Ramos (cell line): ENCODE measurements around the gene EVI5.
"Not testable (repeated sequence)": the region's sequence is repeated elsewhere in the genome, so short reads cannot be mapped to it uniquely, and the experiment has no call there.

Source experiments
- in situ Hi-C: fragments of 300-500 bp; cut with MboI; formaldehyde crosslinking; loops from one replicate; pipeline ENCODE4 v1.14.3; 2022; ENCODE audit warnings: low sequenced_read_pairs; ENCODE audit not compliant: unreplicated experiment

EVI5 gene

DNA sequence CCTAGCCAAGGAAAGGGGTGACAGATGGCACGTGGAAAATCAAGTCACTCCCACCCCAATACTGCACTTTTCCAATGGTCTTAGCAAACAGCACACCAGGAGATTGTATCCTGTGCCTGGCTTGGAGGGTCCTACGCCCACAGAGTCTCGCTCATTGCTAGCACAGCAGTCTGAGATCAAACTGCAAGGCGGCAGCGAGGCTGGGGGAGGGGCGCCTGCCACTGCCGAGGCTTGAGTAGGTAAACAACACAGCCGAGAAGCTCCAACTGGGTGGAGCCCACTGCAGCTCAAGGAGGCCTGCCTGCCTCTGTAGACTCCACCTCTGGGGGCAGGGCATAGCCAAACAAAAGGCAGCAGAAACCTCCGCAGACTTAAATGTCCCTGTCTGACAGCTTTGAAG, 195.5 kb downstream of the EVI5 start:
- in situ Hi-C loops = not testable (repeated sequence)

DNA sequence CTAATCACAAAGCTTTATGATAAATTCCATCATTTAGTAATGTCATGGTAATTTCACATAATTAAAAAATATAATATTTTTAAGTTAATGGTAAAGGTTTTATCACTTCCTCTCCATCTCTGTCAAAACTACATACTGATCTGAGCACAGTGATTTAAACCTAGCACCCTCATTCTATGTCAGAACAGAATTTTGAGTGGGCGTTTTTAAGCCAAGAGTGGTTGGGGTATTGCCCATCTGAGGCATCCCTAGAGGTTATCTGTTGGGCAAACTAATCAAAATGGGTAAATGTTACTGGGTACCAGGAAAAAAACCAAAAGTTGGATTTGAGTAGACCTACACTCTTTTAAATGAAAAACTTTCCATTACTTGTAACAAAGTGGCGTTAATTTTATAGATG, 197.5 kb downstream of the EVI5 start:
- in situ Hi-C loops = no loop called here

DNA sequence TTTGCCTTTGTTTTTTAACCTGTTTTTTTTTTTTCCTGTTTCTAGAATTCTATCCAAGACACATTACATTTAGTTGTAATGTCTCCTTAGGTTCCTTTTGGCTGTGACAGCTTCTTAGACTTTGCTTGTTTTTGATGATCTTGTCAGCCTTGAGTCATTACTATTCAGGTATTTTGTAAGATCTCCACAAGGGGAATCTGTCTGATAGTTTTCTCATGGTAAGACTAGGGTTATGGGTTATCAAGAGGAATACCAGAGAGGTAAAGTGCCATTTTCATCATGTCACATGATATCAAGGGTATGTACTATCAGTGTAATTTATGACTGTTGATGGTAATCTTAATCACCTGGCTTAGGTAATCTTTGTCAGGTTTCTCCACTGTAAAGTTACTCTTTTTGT, 199.1 kb downstream of the EVI5 start:
- in situ Hi-C loops = no loop called here

DNA sequence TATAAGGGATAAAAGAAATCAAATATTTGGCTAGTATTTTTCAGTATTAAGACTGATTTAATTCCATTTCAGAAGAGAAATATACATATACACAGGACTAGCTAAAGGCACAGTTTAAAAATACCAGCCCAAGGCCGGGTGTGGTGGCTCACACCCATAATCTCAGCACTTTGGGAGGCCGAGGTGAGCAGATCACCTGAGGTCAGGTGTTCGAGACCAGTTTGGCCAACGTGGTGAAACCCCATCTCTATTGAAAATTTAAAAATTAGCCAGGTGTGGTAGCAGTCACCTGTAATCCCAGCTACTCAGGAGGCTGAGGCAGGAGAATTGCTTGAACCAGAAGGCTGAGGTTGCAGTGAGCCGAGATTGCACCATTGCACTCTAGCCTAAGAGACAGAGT, 200.1 kb downstream of the EVI5 start:
- in situ Hi-C loops = not testable (repeated sequence)

DNA sequence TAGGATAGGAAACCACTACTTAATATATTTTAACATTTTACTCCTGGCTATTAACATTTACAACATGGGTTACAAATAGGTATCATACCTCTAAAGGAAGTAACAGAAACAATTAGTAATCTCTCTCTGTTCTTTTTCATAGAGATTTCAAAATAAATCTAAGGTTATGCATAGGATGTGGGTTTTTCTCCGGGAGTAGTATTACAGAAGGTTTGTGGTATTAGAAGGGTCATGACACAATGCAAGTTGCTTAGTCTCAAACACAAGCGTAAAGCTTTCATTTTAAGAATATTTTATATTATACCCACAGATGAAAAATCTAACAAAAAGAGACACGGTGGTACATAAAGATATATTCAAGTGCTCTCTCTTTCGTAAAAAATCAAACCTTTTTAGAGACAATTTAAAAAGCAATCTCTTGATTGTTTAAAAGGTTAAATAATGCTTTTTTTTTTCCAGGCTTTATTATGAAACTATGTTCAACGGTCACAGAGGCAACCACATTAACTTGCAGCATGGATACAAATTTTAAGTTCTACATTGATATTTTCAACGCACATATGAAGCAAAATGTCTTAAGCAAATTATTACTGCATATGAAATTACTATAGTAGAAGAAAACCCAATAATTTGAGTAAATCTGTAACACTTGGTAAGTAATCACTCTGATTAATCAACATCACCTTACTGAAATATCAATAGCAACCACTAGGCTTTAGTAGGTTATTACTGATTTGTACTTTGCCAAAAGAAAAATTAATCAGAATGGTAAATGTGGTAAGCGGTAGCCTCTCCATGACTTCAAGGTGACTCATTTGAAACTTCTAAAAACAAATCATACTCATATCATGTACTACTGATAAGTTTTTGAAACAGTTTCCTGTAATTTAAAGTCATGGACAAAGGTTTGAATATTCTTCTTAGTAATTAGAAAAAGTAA, 200.8 kb downstream of the EVI5 start:
- in situ Hi-C loops = no loop called here

DNA sequence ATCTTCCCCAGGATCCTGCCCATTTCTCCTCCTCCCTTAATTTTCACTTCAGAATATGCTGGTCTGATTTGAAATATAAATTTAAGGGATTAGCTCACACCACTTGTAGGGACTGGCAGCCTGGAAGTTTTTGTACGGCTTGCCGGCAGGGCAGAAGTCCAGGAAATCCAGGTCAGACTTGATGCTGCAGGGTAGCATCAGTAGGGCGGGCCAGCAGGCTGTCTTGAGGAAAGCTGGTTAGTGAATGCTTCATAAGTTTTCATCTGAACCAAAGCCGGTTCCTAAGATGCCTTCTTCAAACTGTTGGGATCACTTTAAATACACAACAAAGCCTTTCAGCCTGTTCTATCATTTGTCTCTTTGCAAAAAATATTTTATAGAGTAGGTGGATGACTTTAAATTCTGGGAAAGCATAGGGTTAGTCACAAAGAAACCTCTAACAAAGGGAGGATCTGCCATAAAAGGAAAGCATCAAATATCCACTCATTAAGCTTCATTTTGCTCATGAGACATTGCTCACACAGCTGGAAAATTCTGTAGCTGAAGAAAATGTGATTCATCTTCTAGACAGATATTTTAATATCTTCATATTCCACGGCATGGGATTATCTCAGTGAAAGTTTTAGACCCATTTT, 207.5 kb downstream of the EVI5 start:
- in situ Hi-C loops = no loop called here

DNA sequence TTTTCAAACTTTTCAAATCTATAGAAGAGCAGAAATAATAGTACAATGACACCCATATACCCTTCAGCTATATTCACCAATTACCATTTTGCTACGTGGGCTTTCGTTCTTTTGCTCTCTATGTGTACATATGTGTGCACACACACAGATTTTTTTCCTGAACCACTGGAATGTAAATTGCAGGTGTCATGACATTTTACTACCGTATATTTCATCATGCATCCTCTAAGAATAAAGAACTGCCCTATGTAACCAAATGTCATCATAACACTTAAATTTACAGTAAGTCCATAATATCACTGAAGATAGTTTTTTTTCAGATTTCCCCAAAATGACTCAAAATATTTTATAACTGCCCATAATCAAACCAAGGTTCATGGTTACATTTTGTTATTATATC, 209.8 kb downstream of the EVI5 start:
- in situ Hi-C loops = no loop called here

DNA sequence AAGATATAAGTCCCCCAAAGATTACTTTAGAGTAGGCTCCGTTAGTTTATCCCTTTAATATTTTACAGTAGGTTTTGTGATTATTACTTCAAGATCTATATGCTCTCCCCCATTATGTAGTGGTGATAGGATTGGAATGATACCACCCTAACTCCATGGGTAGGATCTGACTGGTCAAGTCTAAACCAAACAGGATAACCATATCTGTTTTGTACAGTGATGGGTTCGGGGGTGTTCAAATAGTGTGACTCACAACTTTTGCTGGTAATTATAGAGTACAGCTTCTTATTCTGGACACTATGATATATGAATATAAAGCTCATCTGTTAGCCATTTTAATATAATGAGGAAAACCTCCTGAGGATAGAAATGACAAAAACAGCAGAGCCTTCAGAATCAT, 212.4 kb downstream of the EVI5 start:
- in situ Hi-C loops = no loop called here

DNA sequence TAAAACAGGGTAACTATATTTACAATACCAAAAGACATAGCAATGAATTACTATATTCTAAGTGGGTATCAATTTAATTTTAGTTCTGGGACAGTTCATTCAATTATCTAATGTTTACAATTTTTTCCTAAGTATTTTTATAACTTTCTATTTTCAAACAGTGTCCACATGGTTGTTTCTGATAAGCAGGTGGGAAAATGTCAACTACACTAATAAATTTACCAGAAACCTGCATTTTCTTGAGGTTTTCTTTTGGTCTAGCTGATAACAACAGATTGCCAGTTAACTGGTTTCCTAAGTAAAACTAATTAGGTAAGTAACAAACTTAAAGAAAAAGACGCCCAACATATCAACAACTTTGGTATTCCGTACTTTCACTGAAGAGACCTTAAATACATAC, 213.3 kb downstream of the EVI5 start:
- in situ Hi-C loops = no loop called here

DNA sequence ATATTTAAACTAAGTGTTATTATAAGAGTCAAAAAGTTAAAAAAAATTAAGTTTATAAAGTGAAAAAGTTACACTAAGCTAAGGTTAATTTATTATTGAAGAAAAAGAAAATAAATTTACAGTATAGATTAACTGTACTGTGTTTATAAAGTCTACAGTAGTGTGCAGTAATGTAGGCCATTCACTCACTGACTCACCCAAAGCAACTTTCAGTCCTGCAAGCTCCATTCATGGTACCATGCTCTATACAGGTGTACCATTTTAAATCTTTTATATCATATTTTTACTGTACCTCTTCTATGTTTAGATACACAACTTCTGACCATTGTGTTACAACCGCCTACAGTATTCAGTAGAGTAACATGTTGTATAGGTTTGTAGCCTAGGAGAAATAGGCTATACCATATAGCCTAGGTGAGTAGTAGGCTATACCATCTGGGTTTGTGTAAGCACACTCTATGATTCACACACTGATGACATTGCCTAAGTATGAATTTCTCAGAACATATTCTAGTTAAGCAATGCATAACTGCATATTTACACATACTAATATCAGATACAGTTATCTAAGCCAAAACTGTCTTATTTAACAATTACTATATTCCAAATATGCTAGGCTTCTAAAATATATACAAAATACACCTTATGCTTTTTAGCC, 217.6 kb downstream of the EVI5 start:
- in situ Hi-C loops = no loop called here

DNA sequence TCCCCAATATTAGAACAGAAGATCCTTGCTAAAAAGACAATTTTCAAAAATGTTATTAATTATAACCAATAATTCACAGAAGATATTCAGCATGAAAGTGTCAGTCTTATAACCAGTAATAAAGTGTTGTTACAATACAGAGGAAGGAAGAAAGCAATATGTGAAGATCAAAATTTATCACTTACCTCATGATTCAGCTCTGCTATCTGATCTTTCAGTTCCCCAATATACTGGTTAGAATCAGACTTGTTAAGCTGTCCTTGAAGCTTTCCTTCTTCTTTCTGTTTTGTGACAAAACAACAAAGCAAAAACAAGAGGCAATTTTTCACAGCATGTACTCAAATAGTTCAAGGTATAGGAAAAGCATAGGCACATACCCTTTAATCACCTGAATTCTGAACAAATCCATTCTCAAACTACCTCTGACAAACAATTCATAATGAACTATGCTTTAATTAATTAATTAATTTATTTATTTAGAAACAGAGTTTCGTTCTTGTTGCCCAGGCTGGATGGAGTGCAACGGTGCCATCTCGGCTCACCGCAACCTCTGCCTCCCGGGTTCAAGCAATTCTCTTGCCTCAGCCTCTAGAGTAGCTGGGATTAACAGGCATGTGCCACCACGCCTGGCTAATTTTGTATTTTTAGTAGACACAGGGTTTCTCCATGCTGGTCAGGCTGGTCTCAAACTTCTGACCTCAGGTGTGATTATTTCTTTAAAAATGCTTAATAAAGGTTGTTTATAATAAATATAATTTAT, 221.3 kb downstream of the EVI5 start:
- in situ Hi-C loops = no loop called here

DNA sequence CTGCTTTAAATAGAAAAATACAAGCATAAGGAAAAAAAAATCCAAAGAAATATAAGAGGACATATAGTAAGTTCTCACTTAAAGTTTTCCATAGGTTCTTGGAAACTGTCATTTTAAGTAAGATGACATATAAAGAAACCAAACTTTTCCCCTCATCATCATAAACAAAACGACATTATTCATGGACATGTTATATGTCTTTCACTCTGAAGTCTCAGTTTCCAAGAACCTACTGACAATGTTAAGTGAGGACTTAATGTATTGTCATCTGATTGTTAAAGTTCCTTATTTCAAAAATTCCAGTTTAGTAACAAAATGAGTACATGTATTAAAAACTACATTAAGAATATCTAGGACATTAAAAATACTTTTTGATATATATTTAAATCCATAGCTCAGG, 228.6 kb downstream of the EVI5 start:
- in situ Hi-C loops = no loop called here

DNA sequence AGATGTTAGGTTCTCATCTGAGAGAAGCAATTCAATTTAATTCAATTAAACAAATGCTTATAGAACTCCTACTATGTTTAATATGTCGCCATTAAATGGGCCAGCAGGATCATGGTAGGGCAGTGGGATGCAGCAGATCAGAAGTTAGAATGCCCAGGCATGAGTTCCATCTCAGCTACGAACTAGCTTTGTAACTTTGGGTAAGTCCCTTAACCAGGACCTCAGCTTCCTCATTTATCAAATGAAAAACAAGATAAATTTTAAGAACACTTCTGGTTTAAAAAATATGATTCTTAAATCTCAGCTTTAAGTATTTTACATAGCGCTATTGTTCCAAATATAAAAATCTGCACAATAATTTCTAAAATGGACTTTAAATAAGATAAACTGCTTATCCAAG, 230.7 kb downstream of the EVI5 start:
- in situ Hi-C loops = no loop called here

DNA sequence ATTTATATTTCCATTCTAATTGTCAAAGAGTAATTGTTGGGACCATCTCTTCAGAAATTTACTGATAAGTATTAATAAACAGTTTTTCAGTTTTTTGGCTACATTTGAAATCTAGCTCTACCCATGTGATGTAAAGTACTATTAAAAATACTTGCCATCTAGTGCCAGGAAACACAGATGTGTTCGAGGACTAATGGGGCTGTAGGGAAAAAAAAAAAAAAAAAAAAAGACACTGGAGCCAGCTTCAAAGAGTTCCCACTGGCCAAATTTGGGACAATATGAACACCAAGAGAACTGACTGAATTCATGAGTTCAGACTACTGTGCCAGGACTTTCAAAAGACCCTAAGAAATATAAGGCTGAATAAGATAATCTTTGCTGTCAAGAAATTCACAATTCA, 233.0 kb downstream of the EVI5 start:
- in situ Hi-C loops = no loop called here

DNA sequence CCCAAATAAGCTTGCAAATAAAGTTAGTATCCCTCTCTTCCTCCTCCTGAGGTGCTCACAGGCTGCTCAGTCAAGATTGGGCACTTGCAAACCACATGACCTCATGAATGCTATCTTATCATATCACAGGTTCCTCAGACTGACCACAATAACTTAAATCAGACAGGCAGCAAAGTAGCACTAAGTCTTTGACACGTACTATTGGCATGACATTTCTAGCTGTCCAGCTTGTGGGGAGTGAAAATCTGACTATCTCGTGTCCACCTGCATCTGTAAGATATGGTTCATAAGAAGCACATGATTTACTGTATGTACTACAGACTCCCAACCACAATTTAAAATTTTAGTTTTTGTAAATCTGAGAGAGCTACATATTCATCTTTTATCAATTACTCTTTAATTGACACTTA, 240.1 kb downstream of the EVI5 start:
- in situ Hi-C loops = no loop called here

DNA sequence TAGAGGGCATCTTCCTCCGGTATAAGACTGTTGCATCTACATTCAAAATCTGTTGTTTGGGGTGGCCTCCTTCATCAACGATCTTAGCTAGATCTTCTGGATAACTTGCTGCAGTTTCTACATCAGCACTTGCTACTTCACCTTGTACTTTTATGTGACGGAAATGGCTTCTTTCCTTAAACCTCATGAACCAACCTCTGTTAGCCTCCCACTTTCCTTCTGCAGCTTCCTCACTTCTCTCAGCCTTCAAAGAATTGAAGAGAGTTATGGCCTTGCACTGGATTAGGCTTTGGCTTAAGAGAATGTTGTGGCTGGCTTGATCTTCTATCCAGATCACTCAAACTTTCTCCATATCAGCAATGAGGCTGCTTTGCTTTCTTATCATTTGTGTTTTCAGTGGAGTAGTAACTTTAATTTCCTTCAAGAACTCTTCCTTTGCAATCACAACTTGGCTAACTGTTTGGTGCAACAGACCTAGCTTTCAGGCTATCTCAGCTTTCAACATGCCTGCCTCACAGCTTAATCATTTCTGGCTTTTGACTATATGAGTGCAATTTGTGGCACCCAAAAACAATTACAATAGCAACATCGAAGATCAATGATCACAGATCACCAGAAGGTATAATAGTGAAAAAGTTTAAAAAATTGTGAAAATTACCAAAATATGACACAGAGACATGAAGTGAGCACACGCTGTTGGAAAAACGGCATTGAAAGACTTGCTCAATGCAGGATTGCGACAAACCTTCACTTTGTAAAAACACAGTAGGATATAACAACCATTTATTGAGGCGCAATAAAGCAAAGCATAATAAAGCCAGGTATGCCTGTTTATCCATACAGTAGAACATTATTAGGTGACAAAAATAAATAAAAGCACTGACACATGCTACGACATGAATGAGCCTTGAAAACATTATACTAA, 241.5 kb downstream of the EVI5 start:
- in situ Hi-C loops = no loop called here

DNA sequence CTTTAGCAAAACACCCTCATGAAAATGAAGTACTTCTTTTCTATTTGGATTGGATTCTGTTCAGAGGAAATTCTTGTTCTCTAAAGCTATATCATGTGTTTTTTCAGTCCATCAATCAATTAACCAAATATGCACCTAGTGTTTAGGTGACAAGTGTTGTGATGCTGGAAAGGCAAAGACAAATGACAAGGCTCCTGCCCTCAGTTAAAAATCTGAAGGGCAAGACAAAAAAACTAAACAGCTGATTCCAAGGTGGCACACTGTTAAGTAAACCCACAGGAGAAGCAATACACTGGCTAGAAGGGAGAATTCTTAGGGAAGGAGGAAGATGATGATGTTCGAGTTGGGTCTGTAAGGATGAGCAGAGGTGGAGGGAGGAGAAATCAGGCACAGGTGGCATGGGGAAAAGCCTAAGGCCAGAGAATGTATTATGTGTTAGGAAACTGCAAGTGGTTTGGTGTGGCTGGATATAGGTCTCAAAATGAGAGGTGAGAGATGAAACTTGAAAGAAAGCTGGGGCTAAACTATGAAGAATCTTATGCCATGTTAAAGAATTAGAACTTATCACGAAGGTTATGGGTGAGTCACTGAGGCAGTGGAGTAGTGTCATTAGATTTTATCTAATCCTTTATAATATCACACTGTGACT, 246.4 kb downstream of the EVI5 start:
- in situ Hi-C loops = no loop called here

DNA sequence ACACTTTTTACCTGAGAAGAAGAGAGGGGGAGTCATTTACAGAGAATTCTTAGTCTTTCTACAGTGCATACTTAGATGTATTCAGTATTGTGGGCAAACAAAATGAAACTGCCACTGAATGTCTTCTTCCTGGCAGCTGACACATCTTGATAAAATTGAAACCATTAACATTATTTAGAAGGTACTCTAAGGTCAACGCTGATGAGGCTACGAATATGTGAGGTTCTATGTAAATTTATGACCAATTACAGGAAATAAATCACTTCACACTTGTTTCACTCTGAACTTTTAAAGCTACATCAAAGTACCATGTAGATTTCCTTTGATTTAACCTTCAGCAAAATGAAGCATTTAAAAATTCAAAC, 246.9 kb downstream of the EVI5 start:
- in situ Hi-C loops = no loop called here
